HepG2 (cell line): Measurements from ENCODE around the gene STRN3. TPM values are rescaled to one million over a fixed set of nuclear protein-coding genes. Genes with fewer than 3 reads are reported as not detected.

Experiments
- GATAD2A ChIP-seq: IDR thresholded peaks from 2 replicates; pipeline ENCODE4 v1.6.1; 2016
- GLI4 ChIP-seq: sonication (generic); formaldehyde crosslinking; IDR thresholded peaks from 2 replicates; pipeline ENCODE4 v1.5.1; 2020; ENCODE audit warnings: missing genetic modification reagents, mild to moderate bottlenecking, moderate library complexity, borderline replicate concordance
- MZF1 ChIP-seq: sonication (generic); formaldehyde crosslinking; IDR thresholded peaks from 2 replicates; pipeline ENCODE4 v1.8.1; 2023; ENCODE audit warnings: mild to moderate bottlenecking, missing genetic modification reagents, borderline replicate concordance
- PTBP1 ChIP-seq: fragments of 200-400 bp; formaldehyde crosslinking; IDR thresholded peaks from 2 replicates; pipeline ENCODE4 v1.6.1; 2018; ENCODE audit warnings: low read length, low read depth; ENCODE audit not compliant: poor library complexity, severe bottlenecking
- ZNF232 ChIP-seq: sonication (generic); formaldehyde crosslinking; IDR thresholded peaks from 2 replicates; pipeline ENCODE4 v1.4.0; 2020; ENCODE audit warnings: missing genetic modification reagents, borderline replicate concordance
- ZNF30 ChIP-seq: sonication (generic); formaldehyde crosslinking; IDR thresholded peaks from 2 replicates; pipeline ENCODE4 v1.5.0; 2020; ENCODE audit warnings: mild to moderate bottlenecking, missing genetic modification reagents
- ZNF343 ChIP-seq: sonication (generic); formaldehyde crosslinking; IDR thresholded peaks from 2 replicates; pipeline ENCODE4 v1.4.0; 2020; ENCODE audit warnings: mild to moderate bottlenecking, missing genetic modification reagents
- ZNF713 ChIP-seq: sonication (generic); formaldehyde crosslinking; IDR thresholded peaks from 2 replicates; pipeline ENCODE4 v1.4.0; 2020; ENCODE audit warnings: mild to moderate bottlenecking, missing genetic modification reagents
- ZNF841 ChIP-seq: sonication (generic); formaldehyde crosslinking; IDR thresholded peaks from 2 replicates; pipeline ENCODE4 v1.8.1; 2023; ENCODE audit warnings: missing genetic modification reagents, borderline replicate concordance
- polyA plus RNA-seq, 8 experiments: library from polyadenylated mRNA; depleted of rRNA in 3 of 8; stranded (reverse) in 7 of 8; unstranded in 1 of 8; fragments of >200 nt; fragmentation: Illumina TruSeq in 4 of 8; extraction: Trizol in 4 of 8; gene quantifications; 2 replicates each; pipeline versions ENCODE4 v1.2.1 to v1.2.3, GENCODE V29; 2011 to 2016; ENCODE audit warnings: low read depth in 4 of 8, missing spikeins in 1 of 8, mixed read lengths in 1 of 8; ENCODE audit not compliant: insufficient read depth in 1 of 8
- total RNA-seq, 5 experiments: library from RNA; depleted of rRNA; stranded (reverse); fragments of >200 nt; fragmentation: Illumina TruSeq; extraction: Trizol; gene quantifications; 2 replicates each; pipeline ENCODE4 v1.2.3, GENCODE V29; 2016; ENCODE audit warnings: low read depth in 1 of 5
- TF ChIP-seq, protein P1 (sequence below): sonication (generic); formaldehyde crosslinking; IDR thresholded peaks from 2 replicates; pipeline ENCODE4 v1.4.0; 2020; ENCODE audit warnings: mild to moderate bottlenecking, missing genetic modification reagents
- TF ChIP-seq, protein P2 (sequence below): sonication (generic); formaldehyde crosslinking; IDR thresholded peaks from 2 replicates; pipeline ENCODE4 v1.9.0; 2021; ENCODE audit warnings: missing genetic modification reagents, mild to moderate bottlenecking, borderline replicate concordance
- TF ChIP-seq, protein P3 (sequence below), 2 experiments: sonication (generic) in 1 of 2; formaldehyde crosslinking in 1 of 2; IDR thresholded peaks; 2 replicates each; pipeline versions ENCODE4 v1.6.1 to v1.9.0; 2014 to 2022; ENCODE audit warnings: antibody characterized with exemption in 1 of 2, borderline replicate concordance in 1 of 2, inconsistent platforms in 1 of 2, low read depth in 1 of 2, missing genetic modification reagents in 1 of 2
- TF ChIP-seq, protein P4 (sequence below): sonication (generic); formaldehyde crosslinking; IDR thresholded peaks from 2 replicates; pipeline ENCODE4 v1.4.0; 2020; ENCODE audit warnings: missing genetic modification reagents

The STRN3 gene
- total and polyA plus RNA-seq, 2 of the 13 experiments (the other 11 are each of a cell fraction or from before 2014, with no cell fraction given), result 49.4 to 123 TPM

DNA sequence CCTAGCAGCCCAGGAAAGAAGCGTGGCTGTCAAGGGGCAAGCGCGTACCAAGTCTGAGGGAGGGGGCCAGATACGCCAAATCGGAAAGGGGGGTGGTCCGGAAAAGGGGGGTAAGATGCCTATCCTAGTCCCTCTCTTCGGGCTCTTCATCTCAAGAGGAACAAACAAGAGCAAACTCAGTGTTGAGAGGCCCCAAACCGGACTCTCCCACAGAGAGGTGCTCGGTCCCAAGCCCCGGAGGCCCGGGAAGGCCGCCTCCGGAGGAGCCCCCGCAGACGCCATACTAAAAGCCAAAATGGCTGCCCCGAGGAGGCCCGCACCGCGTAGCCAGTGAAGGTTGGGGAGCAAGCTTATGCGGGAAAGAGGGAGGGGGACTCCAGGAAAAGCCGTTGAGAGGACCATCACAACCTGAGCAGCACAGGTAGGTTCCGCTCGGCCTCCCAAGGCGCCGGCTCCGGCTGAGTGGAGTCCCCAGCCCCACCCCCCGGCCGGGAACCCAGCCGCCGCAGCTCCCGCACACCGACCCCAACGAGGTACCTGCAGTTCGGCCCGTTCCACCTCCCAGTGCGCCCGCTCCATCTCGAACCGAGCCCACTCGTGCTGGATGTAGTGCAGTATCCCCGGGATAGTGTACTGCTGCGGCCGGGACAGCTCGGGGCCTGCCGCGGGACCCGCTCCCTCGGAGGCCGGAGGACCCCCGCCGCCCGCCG is 657 bp downstream of the STRN3 start, which contains the start of gene AP4S1 (continued):
- TF ChIP-seq GLI4 (CRISPR knock-in tag) (peak; percentile 97), GATAD2A (CRISPR knock-in tag) (peak; percentile 65), PTBP1 (peak; percentile 85), MZF1 (CRISPR knock-in tag) (no peak; the same call in none of the 2 replicates), ZNF343 (CRISPR knock-in tag) (peak; percentile 76), ZNF232 (no peak; the same call in 1 of the 2 replicates), ZNF713 (CRISPR knock-in tag) (no peak), ZNF841 (CRISPR knock-in tag) (no peak), ZNF30 (0 out of 2 replicates have a peak, but pooled peaks have one; percentile 76)
- TF ChIP-seq, protein P1, sequence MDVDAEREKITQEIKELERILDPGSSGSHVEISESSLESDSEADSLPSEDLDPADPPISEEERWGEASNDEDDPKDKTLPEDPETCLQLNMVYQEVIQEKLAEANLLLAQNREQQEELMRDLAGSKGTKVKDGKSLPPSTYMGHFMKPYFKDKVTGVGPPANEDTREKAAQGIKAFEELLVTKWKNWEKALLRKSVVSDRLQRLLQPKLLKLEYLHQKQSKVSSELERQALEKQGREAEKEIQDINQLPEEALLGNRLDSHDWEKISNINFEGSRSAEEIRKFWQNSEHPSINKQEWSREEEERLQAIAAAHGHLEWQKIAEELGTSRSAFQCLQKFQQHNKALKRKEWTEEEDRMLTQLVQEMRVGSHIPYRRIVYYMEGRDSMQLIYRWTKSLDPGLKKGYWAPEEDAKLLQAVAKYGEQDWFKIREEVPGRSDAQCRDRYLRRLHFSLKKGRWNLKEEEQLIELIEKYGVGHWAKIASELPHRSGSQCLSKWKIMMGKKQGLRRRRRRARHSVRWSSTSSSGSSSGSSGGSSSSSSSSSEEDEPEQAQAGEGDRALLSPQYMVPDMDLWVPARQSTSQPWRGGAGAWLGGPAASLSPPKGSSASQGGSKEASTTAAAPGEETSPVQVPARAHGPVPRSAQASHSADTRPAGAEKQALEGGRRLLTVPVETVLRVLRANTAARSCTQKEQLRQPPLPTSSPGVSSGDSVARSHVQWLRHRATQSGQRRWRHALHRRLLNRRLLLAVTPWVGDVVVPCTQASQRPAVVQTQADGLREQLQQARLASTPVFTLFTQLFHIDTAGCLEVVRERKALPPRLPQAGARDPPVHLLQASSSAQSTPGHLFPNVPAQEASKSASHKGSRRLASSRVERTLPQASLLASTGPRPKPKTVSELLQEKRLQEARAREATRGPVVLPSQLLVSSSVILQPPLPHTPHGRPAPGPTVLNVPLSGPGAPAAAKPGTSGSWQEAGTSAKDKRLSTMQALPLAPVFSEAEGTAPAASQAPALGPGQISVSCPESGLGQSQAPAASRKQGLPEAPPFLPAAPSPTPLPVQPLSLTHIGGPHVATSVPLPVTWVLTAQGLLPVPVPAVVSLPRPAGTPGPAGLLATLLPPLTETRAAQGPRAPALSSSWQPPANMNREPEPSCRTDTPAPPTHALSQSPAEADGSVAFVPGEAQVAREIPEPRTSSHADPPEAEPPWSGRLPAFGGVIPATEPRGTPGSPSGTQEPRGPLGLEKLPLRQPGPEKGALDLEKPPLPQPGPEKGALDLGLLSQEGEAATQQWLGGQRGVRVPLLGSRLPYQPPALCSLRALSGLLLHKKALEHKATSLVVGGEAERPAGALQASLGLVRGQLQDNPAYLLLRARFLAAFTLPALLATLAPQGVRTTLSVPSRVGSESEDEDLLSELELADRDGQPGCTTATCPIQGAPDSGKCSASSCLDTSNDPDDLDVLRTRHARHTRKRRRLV, result 0 out of 2 replicates have a peak, but pooled peaks have one; percentile 16
- TF ChIP-seq, protein P2, sequence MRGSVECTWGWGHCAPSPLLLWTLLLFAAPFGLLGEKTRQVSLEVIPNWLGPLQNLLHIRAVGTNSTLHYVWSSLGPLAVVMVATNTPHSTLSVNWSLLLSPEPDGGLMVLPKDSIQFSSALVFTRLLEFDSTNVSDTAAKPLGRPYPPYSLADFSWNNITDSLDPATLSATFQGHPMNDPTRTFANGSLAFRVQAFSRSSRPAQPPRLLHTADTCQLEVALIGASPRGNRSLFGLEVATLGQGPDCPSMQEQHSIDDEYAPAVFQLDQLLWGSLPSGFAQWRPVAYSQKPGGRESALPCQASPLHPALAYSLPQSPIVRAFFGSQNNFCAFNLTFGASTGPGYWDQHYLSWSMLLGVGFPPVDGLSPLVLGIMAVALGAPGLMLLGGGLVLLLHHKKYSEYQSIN, result no peak
- TF ChIP-seq, protein P3, sequence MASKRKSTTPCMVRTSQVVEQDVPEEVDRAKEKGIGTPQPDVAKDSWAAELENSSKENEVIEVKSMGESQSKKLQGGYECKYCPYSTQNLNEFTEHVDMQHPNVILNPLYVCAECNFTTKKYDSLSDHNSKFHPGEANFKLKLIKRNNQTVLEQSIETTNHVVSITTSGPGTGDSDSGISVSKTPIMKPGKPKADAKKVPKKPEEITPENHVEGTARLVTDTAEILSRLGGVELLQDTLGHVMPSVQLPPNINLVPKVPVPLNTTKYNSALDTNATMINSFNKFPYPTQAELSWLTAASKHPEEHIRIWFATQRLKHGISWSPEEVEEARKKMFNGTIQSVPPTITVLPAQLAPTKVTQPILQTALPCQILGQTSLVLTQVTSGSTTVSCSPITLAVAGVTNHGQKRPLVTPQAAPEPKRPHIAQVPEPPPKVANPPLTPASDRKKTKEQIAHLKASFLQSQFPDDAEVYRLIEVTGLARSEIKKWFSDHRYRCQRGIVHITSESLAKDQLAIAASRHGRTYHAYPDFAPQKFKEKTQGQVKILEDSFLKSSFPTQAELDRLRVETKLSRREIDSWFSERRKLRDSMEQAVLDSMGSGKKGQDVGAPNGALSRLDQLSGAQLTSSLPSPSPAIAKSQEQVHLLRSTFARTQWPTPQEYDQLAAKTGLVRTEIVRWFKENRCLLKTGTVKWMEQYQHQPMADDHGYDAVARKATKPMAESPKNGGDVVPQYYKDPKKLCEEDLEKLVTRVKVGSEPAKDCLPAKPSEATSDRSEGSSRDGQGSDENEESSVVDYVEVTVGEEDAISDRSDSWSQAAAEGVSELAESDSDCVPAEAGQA (IDR thresholded peaks at IDR 0.05; ENCODE audit: low read depth), result peak; percentile 96
- TF ChIP-seq, protein P3 (CRISPR knock-in tag; IDR thresholded peaks at IDR 0.05; ENCODE audit: borderline replicate concordance), result peak; percentile 85
- TF ChIP-seq, protein P4, sequence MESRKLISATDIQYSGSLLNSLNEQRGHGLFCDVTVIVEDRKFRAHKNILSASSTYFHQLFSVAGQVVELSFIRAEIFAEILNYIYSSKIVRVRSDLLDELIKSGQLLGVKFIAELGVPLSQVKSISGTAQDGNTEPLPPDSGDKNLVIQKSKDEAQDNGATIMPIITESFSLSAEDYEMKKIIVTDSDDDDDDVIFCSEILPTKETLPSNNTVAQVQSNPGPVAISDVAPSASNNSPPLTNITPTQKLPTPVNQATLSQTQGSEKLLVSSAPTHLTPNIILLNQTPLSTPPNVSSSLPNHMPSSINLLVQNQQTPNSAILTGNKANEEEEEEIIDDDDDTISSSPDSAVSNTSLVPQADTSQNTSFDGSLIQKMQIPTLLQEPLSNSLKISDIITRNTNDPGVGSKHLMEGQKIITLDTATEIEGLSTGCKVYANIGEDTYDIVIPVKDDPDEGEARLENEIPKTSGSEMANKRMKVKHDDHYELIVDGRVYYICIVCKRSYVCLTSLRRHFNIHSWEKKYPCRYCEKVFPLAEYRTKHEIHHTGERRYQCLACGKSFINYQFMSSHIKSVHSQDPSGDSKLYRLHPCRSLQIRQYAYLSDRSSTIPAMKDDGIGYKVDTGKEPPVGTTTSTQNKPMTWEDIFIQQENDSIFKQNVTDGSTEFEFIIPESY, result peak; percentile 56; the same call in 1 of the 2 replicates
